Choroid plexus epithelial cell (primary cell): ENCODE data around the gene URM1.

Experiments
- DNase-seq: peaks from one replicate; pipeline ENCODE4 v3.0.0-alpha.2; 2010; ENCODE audit warnings: low read depth
- H3K4me3 ChIP-seq: 2 replicates; pipeline ENCODE4 v1.5.1; 2011; ENCODE audit warnings: low read depth, mild to moderate bottlenecking, control low read depth, low read length, moderate library complexity
- TF ChIP-seq, protein P1 (sequence below): conservative IDR thresholded peaks from 2 replicates; pipeline ENCODE4 v1.5.1; 2011; ENCODE audit warnings: low read depth, mild to moderate bottlenecking, control low read depth, inconsistent platforms, low read length, moderate library complexity

The URM1 gene

DNA sequence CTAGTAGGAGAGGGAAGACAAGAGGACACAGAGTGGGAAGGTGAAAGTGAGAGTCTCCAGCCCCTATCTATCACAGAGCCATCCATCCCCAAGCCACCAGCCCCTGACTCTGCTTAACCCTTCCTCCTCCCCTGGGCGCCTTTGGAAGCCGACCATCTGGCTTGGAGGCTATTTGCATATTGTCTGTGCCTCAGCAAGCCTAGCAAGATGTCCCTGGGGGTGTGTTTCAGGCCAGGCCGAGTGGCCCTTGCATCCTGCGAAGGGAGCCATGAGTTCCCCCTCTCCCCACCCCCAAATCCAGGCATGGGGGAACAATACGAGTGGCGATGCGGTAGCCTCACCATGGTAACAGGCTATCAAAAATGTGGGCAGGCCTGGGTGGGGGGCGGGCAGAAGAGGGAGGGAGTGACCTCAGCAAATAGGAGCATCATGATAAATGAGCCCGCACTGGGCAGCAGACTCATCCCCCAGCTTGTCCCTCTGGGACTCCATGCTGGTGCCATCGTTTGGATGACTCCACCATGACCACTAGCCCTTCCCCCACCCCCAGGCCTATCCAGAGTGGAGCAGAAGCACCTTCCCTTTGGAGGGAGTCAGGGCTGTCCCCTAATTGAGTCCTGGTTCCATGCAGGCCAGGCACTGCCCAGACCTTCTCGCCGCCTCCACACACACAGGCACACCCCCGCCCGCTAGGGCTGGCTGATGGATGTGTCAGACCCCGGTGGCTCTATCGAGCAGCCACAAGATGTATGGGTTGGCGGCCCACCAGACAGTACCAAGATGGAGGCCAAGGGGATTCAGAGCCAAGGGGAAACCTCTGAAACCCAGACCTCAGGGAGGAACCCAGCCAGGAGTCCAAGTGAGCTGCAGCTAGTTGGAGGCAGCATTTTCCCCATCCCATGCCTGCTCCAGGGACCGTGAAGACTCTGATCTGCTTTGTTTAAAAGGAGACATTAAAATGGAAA lies 14.6 kb downstream of the URM1 start:
- no peak for DNase-seq
- no peak overlapping the region for H3K4me3 ChIP-seq
- TF ChIP-seq, protein P1, sequence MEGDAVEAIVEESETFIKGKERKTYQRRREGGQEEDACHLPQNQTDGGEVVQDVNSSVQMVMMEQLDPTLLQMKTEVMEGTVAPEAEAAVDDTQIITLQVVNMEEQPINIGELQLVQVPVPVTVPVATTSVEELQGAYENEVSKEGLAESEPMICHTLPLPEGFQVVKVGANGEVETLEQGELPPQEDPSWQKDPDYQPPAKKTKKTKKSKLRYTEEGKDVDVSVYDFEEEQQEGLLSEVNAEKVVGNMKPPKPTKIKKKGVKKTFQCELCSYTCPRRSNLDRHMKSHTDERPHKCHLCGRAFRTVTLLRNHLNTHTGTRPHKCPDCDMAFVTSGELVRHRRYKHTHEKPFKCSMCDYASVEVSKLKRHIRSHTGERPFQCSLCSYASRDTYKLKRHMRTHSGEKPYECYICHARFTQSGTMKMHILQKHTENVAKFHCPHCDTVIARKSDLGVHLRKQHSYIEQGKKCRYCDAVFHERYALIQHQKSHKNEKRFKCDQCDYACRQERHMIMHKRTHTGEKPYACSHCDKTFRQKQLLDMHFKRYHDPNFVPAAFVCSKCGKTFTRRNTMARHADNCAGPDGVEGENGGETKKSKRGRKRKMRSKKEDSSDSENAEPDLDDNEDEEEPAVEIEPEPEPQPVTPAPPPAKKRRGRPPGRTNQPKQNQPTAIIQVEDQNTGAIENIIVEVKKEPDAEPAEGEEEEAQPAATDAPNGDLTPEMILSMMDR, result no peak

DNA sequence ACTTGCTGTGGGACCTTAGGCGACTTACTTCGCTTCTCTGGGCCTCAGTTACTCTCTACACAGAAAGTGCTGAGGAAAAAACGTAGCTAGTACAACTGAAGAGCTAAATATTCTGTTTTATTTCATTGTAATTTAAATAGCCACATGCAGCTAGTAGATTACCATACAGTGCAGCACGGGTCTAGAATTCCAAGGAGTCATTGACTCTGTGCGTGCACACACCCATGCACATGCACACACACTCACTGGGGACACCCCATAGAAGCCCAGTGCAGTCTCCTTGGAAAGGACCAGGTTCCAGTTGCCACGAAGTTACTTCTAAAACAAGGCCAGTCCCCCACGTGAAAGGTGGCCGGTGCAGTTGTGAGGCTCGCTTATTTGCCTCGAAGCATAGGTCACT lies 17.0 kb downstream of the URM1 start:
- TF ChIP-seq, protein P1, result no peak
- no peak overlapping the region for H3K4me3 ChIP-seq

DNA sequence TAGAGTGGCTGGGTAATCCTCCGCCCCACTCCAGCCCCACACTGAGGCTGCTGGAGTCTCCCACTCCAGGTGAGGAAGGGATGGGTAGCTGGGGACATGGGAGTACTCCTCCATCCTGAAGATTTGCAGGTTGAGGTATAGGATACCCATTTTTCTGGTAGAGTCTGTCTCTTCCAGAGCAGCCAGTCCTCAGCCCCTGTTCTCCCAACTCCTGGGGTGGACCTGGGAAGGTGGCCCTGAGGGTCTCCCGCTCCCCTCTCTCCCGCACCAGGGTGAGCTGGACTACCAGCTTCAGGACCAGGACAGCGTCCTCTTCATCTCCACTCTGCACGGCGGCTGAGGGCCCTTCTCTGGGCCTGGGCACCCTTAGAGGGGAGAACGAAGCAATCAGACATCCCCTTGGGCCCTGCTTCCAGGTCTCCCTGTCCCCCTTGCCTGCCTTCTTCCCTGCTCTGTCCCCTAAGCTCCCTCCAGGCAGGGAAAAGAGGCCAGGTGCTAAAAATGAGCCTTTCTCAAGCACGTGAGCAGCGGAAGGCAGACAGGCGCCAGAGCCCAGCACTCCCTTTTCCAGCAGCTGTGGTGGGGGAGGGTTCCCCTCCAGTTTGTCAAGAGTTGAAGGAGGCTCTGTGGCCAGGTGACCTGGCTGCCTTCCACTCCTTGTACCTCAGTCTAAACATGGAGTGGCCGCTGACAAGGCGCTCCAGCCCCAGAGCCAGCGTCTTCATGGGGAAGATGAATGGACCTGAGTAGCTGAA lies 18.4 kb downstream of the URM1 start:
- TF ChIP-seq, protein P1, result no peak
- no peak overlapping the region for H3K4me3 ChIP-seq

More for the DNA sequence above, 17.0 kb downstream of the URM1 start:
- no peak for DNase-seq

DNA sequence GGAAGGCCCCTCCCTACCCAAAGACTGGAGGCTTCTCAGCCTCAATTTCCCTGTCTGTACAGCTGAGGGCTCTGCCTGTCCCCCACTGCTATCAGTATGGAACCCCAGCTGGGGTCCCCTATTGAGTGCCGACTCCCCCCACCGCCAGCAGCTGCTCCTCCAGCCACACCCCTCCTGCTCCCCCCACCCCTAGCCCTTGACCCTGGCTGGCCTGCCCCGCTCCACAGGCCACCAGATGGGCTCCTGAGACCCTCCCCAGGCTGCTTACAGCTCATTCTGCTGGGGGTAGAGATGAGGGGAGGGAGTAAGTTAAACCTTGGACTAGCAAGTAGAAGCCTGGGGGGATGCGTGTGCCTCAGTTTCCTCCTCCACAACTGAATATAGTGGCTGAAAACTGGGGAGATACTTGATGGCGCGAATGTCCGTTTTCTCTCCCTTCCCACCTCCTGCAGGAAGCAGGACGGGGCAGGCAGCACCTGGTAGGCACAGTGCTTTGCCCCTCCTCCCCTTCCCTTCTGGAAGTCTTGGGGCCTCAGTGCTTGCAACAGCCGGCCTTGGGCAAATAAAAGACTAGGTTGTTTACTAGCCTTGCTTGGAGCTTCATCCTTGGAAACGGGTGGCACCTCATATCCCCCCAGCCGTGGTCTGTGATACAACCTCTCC lies 19.1 kb downstream of the URM1 start:
- TF ChIP-seq, protein P1, result no peak
- DNase-seq, result no peak
- H3K4me3 ChIP-seq, result no peak overlapping the region

More for the DNA sequence above, 18.4 kb downstream of the URM1 start:
- no peak for DNase-seq

DNA sequence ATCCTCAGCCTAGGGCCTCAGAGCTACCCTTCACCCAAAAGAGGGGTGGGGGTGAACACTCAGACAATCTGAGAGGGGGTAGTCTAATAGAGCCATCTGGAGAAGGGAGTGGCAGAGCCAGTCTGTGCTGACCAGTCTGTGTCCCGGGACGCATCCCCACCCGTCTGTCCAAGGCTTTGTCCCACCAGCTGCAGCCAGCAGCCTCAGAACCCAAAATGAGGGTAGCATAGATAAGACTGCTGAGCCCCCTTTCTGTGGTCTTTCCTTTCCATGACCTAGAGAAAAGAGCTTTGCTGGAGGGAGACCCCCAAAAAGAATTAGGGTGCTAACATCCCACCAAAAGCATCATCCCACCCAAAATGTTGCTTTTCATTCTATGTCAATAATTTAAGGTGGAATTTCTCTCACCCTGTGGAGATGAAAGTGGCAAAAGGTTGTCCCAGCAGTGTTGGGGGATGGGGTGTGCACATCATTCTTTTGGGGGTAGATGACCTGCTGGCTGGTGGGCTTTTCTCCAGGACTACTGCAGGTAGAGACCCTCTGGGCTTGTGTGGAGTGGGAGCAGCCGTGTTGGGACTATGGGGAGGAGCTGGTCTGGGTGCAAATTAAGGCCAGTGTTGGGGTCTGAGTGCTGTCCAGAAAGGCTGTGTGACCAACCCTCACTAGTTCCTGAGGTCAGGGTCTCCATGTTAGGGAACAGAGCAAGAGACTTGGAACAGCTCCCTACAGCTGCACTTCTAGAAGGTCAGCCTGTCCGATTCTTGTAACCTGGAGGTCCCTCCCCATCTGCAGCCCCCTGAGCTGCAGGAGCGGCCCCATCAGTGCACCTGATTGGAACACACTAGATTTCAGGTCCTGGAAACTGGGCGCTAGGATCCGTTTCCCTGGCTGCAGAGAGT lies 19.9 kb downstream of the URM1 start:
- H3K4me3 ChIP-seq, result no peak overlapping the region
- no peak for DNase-seq
- TF ChIP-seq, protein P1, result no peak

DNA sequence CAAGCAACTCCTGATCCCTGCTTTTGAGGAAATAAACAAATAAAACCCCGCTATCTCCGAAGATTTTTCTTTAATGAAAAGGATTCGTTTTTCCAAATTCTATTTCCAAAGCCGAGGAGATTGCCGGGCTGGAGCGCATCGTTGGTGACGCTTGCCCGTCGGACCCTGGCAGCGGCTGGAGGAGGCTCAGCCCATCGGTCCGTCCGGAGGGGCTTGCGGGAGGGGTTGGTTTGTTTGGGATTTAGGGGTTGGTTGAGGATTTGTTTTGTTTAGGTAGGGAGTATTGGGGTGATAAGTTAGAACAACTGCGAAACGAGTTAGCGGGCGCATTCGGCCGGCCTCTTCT lies 20.8 kb downstream of the URM1 start:
- TF ChIP-seq, protein P1, result no peak
- no peak overlapping the region for H3K4me3 ChIP-seq
- no peak for DNase-seq
